GM18499 (cell line): ENCODE data around the gene AP2A1.

ENCODE experiments used
- ATAC-seq: cut with Tn5 transposase; IDR thresholded peaks from one replicate; pipeline ENCODE4 v1.9.1; 2021; ENCODE audit warnings: moderate number of reproducible peaks; ENCODE audit not compliant: insufficient read depth, unreplicated experiment

Gene AP2A1

DNA sequence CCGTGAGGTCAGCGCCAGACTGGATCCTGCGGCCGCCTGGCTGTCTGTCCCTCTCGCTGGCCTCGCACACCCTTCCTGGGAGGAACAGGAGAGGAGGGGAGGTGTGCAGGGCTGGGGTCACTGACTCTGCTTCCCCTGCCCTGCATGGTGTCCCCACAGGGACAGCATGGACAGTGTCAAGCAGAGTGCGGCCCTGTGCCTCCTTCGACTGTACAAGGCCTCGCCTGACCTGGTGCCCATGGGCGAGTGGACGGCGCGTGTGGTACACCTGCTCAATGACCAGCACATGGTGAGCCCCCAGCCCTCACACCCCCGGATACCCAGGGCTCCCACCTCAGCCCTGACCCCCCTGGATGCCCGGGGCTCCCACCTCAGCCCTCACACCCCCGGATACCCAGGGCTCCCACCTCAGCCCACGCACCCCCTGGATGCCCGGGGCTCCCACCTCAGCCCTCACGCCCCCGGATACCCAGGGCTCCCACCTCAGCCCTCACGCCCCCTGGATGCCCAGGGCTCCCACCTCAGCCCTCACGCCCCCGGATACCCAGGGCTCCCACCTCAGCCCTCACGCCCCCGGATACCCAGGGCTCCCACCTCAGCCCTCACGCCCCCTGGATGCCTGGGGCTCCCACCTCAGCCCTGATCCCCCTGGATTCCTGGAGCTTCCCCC is 25.1 kb downstream of the AP2A1 start:
- ATAC-seq, result no peak

DNA sequence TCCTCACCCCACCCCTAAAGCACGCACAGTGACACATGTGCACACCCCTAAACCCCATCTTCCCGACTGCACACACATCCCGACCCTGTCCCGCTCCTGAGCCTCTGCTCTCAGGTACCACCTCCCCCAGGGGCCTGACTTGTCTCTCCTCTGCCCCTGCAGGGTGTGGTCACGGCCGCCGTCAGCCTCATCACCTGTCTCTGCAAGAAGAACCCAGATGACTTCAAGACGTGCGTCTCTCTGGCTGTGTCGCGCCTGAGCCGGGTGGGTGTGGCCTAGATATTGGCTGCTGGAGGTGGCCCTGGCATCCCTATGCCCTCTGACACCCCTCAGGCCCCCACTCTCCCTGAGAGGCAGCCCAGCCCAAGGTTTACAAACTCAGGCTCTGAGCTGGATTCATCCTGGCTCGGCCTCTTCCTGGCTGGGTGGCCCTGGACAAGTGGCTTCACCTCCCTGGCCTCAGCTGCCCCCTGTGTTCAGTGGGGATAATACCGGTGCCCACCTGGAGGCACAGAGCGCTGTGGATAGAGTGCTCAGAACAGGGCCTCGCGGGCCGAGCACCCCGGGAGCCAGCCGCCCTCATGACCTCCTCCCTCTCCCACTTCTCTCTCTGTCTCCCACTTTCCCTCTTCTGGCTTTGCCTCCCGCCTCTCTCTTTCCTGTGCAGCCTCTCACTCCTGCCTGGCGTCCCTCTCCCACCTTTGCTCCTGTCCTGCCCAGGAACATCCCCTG is 26.2 kb downstream of the AP2A1 start:
- ATAC-seq, result no peak

DNA sequence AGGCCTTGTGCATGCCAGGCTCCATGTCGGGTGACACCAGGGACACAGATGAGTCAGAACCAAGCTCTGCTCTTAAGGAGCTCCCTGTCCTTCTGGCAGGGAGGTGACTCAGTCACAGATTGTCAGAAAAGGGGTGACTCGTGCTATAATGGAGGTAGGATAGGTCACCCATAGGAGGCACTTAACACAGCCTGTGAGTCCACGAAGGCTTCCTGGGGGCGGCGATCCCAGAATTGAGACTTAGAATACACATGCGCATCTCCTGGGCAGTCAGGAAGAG is 26.7 kb downstream of the AP2A1 start:
- ATAC-seq, result no peak

DNA sequence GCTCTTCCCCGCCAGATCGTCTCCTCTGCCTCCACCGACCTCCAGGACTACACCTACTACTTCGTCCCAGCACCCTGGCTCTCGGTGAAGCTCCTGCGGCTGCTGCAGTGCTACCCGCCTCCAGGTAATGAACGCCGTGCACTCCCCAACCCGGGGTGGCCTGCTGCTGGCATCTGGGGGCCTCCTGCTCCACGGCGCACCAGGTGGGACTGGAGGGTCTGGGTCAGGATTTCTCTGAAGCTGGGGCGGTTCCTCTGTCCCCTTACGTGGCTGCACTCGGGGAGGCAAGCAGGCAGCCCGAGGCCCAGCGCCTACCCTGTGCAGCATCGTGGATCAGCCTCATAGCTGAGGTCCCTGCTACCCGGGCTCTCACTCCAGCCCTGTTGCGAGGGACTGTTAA is 28.8 kb downstream of the AP2A1 start:
- ATAC-seq, result no peak

DNA sequence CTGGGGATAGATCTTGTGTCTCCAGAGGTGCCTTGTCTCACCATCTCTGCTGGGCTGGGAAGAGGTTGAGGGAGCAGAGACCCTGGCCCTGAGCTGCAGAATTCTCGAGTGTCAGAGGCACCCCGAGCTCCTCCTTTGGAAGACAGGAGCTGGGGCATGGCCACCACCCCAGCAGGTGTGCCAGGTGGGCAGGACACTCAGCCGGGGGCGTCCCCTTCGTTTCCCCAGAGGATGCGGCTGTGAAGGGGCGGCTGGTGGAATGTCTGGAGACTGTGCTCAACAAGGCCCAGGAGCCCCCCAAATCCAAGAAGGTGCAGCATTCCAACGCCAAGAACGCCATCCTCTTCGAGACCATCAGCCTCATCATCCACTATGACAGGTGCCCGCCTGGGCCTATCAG is 31.8 kb downstream of the AP2A1 start:
- ATAC-seq, result no peak

DNA sequence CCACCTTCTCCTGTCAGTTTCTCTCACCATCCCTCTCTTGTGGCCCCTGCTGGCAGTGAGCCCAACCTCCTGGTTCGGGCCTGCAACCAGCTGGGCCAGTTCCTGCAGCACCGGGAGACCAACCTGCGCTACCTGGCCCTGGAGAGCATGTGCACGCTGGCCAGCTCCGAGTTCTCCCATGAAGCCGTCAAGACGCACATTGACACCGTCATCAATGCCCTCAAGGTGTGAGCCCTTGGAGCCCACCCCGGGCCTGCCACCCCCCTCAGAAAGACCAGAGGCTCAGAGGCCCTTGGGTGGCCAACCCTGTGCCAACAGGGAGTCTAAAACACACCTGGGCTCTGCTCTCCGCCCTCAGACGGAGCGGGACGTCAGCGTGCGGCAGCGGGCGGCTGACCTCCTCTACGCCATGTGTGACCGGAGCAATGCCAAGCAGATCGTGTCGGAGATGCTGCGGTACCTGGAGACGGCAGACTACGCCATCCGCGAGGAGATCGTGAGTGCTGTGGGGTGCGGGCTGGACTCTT is 32.5 kb downstream of the AP2A1 start:
- no peak for ATAC-seq

DNA sequence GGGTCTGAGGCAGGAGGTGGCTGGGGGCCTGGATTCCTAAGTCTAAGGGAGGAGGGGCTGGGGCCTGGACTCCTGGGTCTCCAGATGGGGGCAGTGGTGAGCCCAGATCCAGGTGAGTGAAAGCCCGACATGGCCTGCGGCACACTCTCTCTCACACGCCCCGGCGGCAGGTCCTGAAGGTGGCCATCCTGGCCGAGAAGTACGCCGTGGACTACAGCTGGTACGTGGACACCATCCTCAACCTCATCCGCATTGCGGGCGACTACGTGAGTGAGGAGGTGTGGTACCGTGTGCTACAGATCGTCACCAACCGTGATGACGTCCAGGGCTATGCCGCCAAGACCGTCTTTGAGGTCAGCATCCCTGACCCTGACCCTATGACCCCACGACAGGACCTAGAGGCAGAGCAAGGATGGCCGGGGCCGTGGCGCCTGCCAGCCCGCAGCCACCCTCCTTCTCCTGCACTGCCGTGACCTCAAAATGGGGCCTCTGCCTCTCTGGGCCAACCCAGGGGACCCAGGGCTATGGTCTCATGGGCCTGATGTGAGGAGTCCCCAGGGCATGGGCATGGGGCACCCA is 33.1 kb downstream of the AP2A1 start:
- ATAC-seq, result no peak

DNA sequence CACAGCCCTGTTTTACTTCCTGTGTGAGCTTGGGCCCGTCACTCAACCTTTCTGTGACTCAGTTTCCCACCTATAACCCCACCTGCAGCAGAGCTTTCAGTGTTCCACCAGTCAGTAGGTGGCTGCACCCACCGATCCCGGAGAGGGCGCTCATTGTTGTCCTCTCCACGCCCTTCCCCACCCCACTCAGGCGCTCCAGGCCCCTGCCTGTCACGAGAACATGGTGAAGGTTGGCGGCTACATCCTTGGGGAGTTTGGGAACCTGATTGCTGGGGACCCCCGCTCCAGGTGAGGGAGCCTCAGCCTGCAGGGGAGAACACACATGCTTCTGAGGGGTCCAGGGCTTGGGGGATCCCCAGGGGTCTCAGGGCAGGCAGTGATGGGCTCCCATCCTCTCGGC is 34.0 kb downstream of the AP2A1 start:
- no peak for ATAC-seq

DNA sequence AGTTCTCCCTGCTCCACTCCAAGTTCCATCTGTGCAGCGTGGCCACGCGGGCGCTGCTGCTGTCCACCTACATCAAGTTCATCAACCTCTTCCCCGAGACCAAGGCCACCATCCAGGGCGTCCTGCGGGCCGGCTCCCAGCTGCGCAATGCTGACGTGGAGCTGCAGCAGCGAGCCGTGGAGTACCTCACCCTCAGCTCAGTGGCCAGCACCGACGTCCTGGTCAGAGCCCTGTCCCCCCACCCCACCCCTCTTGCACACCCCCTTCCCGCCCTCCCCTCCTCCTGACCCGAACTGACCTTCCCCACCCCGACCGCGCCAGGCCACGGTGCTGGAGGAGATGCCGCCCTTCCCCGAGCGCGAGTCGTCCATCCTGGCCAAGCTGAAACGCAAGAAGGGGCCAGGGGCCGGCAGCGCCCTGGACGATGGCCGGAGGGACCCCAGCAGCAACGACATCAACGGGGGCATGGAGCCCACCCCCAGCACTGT is 34.6 kb downstream of the AP2A1 start:
- no peak for ATAC-seq

DNA sequence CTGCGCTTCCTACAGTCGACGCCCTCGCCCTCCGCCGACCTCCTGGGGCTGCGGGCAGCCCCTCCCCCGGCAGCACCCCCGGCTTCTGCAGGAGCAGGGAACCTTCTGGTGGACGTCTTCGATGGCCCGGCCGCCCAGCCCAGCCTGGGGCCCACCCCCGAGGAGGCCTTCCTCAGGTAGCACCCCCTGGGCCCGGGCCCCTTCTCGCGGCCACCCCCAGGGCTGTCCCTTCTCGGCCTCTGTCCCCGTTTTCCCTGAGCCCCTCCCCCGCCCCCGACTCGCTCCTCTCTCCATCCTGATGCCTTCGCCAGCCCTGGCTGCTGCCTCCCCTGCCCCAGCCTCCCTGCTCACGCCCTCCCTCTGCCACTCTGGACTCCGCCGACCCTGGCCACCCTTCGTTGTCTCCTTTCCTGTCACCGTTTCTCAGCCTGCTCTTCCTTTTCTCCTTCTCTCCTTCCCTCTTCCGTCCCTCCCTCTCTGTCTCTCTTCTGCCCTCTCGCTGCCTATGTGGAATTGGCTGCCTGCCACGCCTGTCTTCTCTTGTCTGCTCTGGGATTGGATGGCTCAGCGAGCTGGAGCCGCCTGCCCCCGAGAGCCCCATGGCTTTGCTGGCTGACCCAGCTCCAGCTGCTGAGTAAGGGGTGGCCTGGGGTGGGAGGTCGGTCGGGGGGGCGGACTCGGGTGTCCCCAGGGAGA is 35.3 kb downstream of the AP2A1 start:
- no peak for ATAC-seq

DNA sequence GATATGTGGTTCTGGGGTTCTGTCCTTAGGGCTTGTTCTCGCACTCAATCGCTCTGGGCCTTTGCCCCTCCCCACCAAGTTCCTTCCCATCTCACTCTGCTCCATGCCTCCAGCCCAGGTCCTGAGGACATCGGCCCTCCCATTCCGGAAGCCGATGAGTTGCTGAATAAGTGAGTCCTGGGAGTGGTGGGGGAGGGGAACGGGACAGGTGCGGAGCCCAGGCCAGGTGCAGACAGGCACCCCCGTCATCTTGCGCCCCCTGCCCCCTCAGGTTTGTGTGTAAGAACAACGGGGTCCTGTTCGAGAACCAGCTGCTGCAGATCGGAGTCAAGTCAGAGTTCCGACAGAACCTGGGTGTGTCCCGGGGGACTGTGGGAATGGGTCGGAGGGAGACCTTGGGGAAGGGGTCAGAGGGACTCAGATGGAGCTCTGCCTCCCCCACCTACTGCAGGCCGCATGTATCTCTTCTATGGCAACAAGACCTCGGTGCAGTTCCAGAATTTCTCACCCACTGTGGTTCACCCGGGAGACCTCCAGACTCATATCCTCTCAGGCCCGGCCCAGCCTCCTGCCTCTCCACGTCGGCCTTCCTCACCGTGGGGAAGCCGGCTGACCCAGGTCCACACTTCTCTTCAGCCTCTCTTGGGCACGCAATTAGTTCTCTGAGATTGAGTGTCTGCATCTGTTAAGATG is 36.2 kb downstream of the AP2A1 start:
- ATAC-seq, result no peak

DNA sequence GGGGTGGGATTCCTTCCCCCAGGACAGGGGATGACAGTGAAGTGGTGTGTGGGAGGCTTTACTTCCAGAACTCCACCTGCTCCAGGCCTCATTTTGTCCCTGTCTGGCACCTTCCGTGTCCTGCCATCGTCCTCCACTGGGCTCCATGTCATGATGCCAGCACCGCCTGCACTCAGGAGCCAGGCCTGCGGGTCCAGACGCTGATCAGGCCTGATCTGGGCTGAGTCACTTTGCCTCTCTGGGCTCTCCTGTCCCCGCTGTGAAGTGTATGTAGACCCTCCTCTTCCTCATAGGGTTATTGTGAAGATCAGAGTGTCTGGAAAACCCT is 36.7 kb downstream of the AP2A1 start:
- no peak for ATAC-seq

DNA sequence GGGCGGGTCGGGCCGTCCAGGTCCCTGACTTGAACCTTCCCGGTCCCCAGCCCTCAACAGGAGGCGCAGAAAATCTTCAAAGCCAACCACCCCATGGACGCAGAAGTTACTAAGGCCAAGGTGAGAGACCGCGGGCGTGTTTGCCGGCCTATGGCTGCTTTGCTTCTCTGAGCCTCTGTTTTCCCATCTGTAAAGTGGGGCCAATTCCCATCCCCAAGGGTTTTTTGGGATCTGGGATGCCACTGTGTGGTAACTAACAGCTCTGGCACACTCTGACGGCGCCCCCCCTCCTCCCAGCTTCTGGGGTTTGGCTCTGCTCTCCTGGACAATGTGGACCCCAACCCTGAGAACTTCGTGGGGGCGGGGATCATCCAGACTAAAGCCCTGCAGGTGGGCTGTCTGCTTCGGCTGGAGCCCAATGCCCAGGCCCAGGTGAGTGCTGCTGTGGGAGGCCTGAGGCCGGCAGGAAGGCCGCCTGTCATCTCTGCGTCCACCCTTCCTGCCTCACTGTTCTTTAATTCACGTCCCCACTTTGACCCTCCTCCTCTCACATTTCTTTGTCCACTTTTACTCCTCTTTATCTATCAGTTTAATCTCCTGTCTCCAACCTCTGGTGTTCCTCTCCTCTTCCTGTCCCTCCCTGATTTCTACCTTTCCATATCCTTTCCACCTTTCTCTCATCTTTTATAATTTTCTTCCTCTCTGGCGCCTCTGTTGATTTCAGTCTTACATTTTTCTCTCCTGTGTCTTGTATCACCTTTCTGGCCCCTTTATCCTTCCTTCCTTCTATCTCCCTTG is 39.2 kb downstream of the AP2A1 start:
- no peak for ATAC-seq

DNA sequence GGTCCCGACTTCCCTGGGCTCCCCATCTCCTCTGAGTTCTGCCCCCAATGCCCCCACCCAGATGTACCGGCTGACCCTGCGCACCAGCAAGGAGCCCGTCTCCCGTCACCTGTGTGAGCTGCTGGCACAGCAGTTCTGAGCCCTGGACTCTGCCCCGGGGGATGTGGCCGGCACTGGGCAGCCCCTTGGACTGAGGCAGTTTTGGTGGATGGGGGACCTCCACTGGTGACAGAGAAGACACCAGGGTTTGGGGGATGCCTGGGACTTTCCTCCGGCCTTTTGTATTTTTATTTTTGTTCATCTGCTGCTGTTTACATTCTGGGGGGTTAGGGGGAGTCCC is 39.8 kb downstream of the AP2A1 start:
- ATAC-seq, result no peak

DNA sequence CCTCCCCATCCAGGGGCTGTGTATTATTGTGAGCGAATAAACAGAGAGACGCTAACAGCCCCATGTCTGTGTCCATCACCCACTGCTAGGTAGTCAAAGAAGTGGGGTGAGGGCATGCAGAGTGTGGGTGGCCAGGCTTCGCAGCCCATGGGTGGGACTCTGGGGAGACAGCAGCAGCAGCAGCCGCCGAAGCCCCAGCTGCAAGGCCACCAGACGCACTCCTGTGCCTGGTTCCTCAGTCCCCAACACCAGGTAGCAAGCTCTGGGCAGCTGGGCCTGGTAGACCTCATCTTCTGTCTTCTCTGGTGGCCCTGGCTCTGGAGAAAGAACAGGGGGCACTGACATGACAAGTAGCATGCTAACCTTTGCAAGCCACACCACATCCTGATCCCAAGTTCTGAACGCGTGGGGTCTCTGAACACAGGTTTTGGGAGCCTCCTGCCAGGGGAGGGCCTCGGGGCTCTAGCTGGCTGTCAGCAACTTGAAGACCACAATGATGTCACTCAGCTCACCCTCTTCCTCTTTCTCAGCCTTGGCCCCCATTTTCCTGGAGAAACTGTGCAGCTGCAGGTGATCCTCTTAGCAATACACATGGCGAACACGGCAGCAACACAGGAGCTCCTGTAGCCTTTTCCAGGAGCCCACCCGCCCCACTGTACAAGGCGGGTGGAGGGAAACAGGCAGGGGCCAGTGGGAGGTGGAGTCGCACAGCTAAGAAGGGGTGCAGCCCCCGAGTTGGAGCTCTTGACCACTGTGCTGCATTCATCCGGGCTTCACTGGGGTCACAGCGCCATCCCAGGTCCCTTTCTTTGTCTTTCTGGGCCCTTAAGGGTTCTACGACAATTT is 40.5 kb downstream of the AP2A1 start:
- ATAC-seq, result no peak

DNA sequence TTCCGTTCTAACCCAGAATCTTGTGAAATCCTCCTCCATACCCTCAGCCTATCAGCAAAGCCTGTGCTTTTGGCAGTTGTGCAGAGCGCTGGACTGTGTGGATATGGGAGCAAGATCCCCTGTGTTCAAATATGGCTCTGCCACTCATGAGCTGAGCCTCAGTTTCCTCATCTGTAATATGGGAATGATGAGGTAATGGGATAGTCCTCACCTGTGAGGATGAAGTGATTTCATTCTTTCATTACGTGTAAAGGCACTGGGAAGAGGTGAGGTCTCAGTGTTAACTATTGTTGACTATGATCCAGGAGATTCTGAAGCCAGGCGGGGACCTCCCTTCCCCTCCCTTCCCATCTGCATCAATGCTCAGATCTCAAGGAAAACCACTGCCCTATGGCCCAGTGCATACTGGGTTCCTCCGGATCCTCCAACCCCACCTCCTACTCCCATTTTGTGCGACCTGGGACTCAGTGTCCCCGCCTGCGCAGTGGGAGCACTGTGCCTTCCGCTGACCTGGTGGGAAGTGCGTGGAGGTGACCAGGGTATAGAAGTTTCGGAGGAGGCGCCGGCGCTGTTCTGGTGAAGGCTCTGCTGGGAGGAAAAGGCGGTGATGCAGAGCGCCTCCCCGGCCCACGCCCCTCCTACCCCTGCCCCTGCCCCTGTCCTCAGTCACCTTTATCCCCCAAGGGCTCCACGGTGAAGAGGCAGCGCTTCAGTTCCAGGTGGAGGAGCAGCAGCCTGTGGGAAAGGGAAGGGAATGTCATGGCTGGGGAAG is 41.3 kb downstream of the AP2A1 start:
- ATAC-seq, result no peak

DNA sequence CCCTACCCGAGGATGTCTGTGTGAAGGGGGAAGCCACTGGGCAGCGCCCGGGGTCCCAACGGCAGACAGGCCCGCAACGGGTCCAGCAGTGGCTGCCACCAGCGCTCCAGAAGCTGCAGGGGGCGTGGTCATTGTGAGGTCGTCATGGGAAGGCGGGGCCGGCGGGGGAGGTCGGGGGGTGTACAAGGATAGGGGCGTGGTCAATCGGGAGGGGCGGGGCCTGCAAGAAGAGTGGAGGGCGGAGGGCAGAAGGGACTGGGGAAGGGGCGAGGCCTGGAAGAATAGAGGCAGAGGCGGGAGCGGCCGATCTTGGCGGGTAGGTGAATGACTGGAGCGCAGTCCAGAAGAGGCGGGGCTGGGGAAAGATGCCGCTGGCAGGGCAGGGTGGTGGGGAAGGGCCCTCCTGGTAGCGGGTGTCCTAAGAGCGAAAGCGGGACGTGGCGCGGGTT is 41.9 kb downstream of the AP2A1 start:
- ATAC-seq, result no peak
